Left ventricle myocardium inferior (tissue), 1 donor: ENCODE measurements around the gene DLAT. TPM values are rescaled to one million over a fixed set of nuclear protein-coding genes. Genes with fewer than 3 reads are reported as not detected.

Experiments
- DNase-seq: peaks from one replicate; pipeline ENCODE4 v3.0.0-alpha.2; 2020
- H3K27ac ChIP-seq: fragments of 200-600 bp; replicated peaks from 2 replicates; pipeline ENCODE4 v1.8.0; 2021
- H3K27me3 ChIP-seq: fragments of 200-600 bp; 2 replicates; pipeline ENCODE4 v1.8.0; 2021; ENCODE audit warnings: low read depth
- H3K36me3 ChIP-seq: fragments of 200-600 bp; 2 replicates; pipeline ENCODE4 v1.8.0; 2021
- H3K4me1 ChIP-seq: fragments of 200-600 bp; 2 replicates; pipeline ENCODE4 v1.8.0; 2021
- H3K4me3 ChIP-seq: fragments of 200-600 bp; 2 replicates; pipeline ENCODE4 v1.8.0; 2021; ENCODE audit warnings: mild to moderate bottlenecking, moderate library complexity
- H3K9me3 ChIP-seq: fragments of 200-600 bp; replicated peaks from 2 replicates; pipeline ENCODE4 v1.8.0; 2021
- intact Hi-C: fragments of 100-400 bp; cut with micrococcal nuclease; formaldehyde crosslinking; loops from one replicate; pipeline ENCODE4 v1.11.0; 2022
- total RNA-seq: library from RNA; stranded (reverse); fragmentation: NEBNext Ultra II Directional; extraction: Animal tissue kit (Norgen Biotek cat#: 25700); gene quantifications from one replicate; pipeline ENCODE4 v1.2.1, GENCODE V29; 2021
- TF ChIP-seq, protein P1 (sequence below): fragments of 200-600 bp; IDR thresholded peaks from 2 replicates; pipeline ENCODE4 v1.8.0; 2021; ENCODE audit warnings: antibody characterized with exemption, mild to moderate bottlenecking, borderline replicate concordance
- donor health status: DM: no; HTN: yes; CAD: no; lungs with severe emphysema.

Gene DLAT
- total RNA-seq, 1 donor from 2014 or later, result 176 TPM

- peak overlapping the region; percentile 63 for H3K27ac ChIP-seq
- H3K9me3 ChIP-seq, result no peaks in the 10 kb centered on the region
- TF ChIP-seq, protein P1, sequence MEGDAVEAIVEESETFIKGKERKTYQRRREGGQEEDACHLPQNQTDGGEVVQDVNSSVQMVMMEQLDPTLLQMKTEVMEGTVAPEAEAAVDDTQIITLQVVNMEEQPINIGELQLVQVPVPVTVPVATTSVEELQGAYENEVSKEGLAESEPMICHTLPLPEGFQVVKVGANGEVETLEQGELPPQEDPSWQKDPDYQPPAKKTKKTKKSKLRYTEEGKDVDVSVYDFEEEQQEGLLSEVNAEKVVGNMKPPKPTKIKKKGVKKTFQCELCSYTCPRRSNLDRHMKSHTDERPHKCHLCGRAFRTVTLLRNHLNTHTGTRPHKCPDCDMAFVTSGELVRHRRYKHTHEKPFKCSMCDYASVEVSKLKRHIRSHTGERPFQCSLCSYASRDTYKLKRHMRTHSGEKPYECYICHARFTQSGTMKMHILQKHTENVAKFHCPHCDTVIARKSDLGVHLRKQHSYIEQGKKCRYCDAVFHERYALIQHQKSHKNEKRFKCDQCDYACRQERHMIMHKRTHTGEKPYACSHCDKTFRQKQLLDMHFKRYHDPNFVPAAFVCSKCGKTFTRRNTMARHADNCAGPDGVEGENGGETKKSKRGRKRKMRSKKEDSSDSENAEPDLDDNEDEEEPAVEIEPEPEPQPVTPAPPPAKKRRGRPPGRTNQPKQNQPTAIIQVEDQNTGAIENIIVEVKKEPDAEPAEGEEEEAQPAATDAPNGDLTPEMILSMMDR, result no peak
- intact Hi-C loops, result no loop called here
- H3K4me3 ChIP-seq, result peak overlapping the region; percentile 18
- H3K36me3 ChIP-seq, result peaks cover 16% of the 10 kb centered on the region
- no peak for DNase-seq
- peaks cover 6% of the 10 kb centered on the region for H3K27me3 ChIP-seq
- peaks cover 41% of the 10 kb centered on the region for H3K4me1 ChIP-seq
Observed at GRCh38 chr11:111983187-111983986, 41.8 kb upstream of the DLAT start.

GRCh38 chr11:111986589-111986988, 38.6 kb upstream of the DLAT start:
- Histone ChIP-seq H3K9me3 (no peaks in the 10 kb centered on the region), H3K36me3 (peaks cover 27% of the 10 kb centered on the region), H3K27ac (no peak overlapping the region), H3K4me3 (no peak overlapping the region), H3K4me1 (peaks cover 31% of the 10 kb centered on the region), H3K27me3 (no peaks in the 10 kb centered on the region)
- no peak for DNase-seq
- TF ChIP-seq, protein P1, result no peak
- intact Hi-C loops, result no loop called here

DNA sequence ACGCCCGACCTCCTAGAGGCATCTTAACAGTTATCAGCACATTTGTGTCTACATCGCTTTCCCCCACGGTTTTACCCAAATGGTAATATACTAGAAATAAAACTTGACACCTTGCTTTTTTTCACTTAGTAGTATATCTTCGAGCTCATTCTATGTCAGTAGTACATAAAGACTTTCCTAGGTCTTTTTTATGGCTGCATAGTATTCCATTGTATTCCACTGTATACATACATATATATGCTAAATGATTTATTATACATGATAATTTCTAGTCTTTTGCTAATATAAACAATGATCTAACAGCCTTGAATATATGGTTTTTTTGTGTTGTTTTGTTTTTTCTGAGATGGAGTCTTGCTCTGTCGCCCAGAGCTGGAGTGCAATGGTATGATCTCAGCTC, 34.8 kb upstream of the DLAT start:
- peaks cover 33% of the 10 kb centered on the region for H3K36me3 ChIP-seq

GRCh38 chr11:111992206-111992855, 32.9 kb upstream of the DLAT start:
- Histone ChIP-seq H3K36me3 (peaks cover 43% of the 10 kb centered on the region), H3K4me1 (peaks cover 23% of the 10 kb centered on the region), H3K9me3 (no peaks in the 10 kb centered on the region), H3K27ac (peak overlapping the region; percentile 61), H3K27me3 (no peaks in the 10 kb centered on the region), H3K4me3 (no peak overlapping the region)
- TF ChIP-seq, protein P1, result no peak
- DNase-seq, result no peak
- intact Hi-C loops, result no loop called here

More for the DNA sequence above, 34.8 kb upstream of the DLAT start:
- no peaks in the 10 kb centered on the region for H3K27me3 ChIP-seq
- peak overlapping the region; percentile 87 for H3K27ac ChIP-seq
- TF ChIP-seq, protein P1, result no peak
- DNase-seq, result no peak
- no peak overlapping the region for H3K4me3 ChIP-seq
- no peaks in the 10 kb centered on the region for H3K9me3 ChIP-seq
- intact Hi-C loops, result no loop called here
- H3K4me1 ChIP-seq, result peaks cover 18% of the 10 kb centered on the region

DNA sequence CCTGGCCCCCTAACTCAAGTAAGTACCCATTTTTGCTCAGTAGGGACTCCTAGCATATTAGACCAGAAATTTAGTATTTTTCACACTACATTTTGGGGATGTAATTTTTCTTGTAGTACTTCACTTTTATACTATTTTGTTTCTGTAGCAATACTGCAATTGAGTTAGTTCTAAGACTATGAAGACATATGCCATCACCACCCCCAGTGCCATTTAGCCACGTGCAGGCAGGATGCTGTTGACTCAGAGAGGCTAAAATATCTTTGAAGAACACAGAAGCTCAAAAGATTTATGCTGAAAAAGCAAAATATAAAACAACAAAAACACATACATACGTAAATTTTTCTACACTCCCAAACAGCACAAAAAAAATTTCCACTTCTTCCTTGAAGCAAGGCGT, 29.1 kb upstream of the DLAT start:
- H3K9me3 ChIP-seq, result no peaks in the 10 kb centered on the region
- H3K36me3 ChIP-seq, result peaks cover 59% of the 10 kb centered on the region
- peaks cover 20% of the 10 kb centered on the region for H3K4me1 ChIP-seq
- no peaks in the 10 kb centered on the region for H3K27me3 ChIP-seq
- TF ChIP-seq, protein P1, result no peak
- no peak for DNase-seq
- H3K4me3 ChIP-seq, result no peak overlapping the region
- intact Hi-C loops, result no loop called here
- peak overlapping the region; percentile 43 for H3K27ac ChIP-seq
